ENCODE results near the gene THRB.
"Not testable (repeated sequence)": the region's sequence is repeated elsewhere in the genome, so short reads cannot be mapped to it uniquely, and the experiment has no call there.

THRB gene

GRCh38 chr3:24136624-24137310 lies 357.9 kb downstream of the THRB start:
- DNase-seq, result no peak

- DNase-seq, result no peak
Observed at GRCh38 chr3:24135280-24135679, 359.4 kb downstream of the THRB start.

- DNase-seq, result no peak
Observed at GRCh38 chr3:24133942-24134341, 360.7 kb downstream of the THRB start.

- DNase-seq, result no peak
Observed at GRCh38 chr3:24133436-24133835, 361.2 kb downstream of the THRB start.

- no peak for DNase-seq
Observed at GRCh38 chr3:24129549-24129948, 365.1 kb downstream of the THRB start.

GRCh38 chr3:24128199-24129005 lies 366.2 kb downstream of the THRB start:
- DNase-seq, result no peak

- DNase-seq, result no peak
Observed at GRCh38 chr3:24123596-24123995, 371.1 kb downstream of the THRB start.

GRCh38 chr3:24120434-24120833 lies 374.2 kb downstream of the THRB start:
- DNase-seq, result no peak

- DNase-seq, result no peak
Observed at GRCh38 chr3:24119321-24119751, 375.3 kb downstream of the THRB start.

- no peak for DNase-seq
Observed at GRCh38 chr3:24117508-24117907, 377.1 kb downstream of the THRB start.

- no peak for DNase-seq
Observed at GRCh38 chr3:24111711-24112110, 382.9 kb downstream of the THRB start.

GRCh38 chr3:24110051-24110450 lies 384.6 kb downstream of the THRB start:
- no peak for DNase-seq

GRCh38 chr3:24101676-24102168 lies 392.9 kb downstream of the THRB start:
- no peak for DNase-seq

GRCh38 chr3:24100696-24101402 lies 393.8 kb downstream of the THRB start:
- DNase-seq, result no peak

GRCh38 chr3:24096695-24097290 lies 397.9 kb downstream of the THRB start:
- DNase-seq, result no peak

GRCh38 chr3:24096271-24096670 lies 398.4 kb downstream of the THRB start:
- DNase-seq, result no peak

GRCh38 chr3:24094818-24095217 lies 399.8 kb downstream of the THRB start:
- DNase-seq, result not testable (repeated sequence)

- no peak for DNase-seq
Observed at GRCh38 chr3:24088782-24089181, 405.9 kb downstream of the THRB start.

- DNase-seq, result no peak
Observed at GRCh38 chr3:24087469-24087868, 407.2 kb downstream of the THRB start.

GRCh38 chr3:24086617-24087404 lies 407.8 kb downstream of the THRB start:
- DNase-seq, result no peak

GRCh38 chr3:24086206-24086605 lies 408.4 kb downstream of the THRB start:
- DNase-seq, result no peak

GRCh38 chr3:24072193-24072592 lies 422.5 kb downstream of the THRB start:
- DNase-seq, result no peak
